RWPE2 (cell line): ENCODE measurements around the gene PCSK6.
A peak's percentile ranks its signal among the peaks of the same experiment; 100 is the strongest.

Experiments
- ATAC-seq: fragments of 200-7000 bp; cut with Tn5 transposase; 3 replicates; pipeline ENCODE4 v1.9.1; 2021; ENCODE audit warnings: low read depth
- DNase-seq: peaks from one replicate; pipeline ENCODE4 v3.0.0-alpha.2; 2020; ENCODE audit warnings: low spot score
- H3K27ac ChIP-seq: fragments of 450-650 bp; 2 replicates; pipeline ENCODE4 v1.5.1; 2017; ENCODE audit warnings: mild to moderate bottlenecking; ENCODE audit not compliant: poor library complexity, severe bottlenecking
- H3K27me3 ChIP-seq: fragments of 250-450 bp; sonication (Bioruptor Pico); 2 replicates; pipeline ENCODE4 v1.5.1; 2021; ENCODE audit warnings: mild to moderate bottlenecking, moderate library complexity; ENCODE audit not compliant: insufficient read depth, poor library complexity, severe bottlenecking
- H3K36me3 ChIP-seq: fragments of 250-450 bp; sonication (Bioruptor Pico); 2 replicates; pipeline ENCODE4 v1.5.1; 2020; ENCODE audit warnings: low read depth, mild to moderate bottlenecking, moderate library complexity
- H3K4me1 ChIP-seq: fragments of 250-450 bp; sonication (Bioruptor Pico); 2 replicates; pipeline ENCODE4 v1.5.1; 2021; ENCODE audit warnings: mild to moderate bottlenecking, moderate library complexity; ENCODE audit not compliant: insufficient read depth, poor library complexity, severe bottlenecking
- H3K4me3 ChIP-seq: fragments of 250-450 bp; sonication (Bioruptor Pico); 2 replicates; pipeline ENCODE4 v1.5.1; 2021; ENCODE audit warnings: mild to moderate bottlenecking, moderate library complexity; ENCODE audit not compliant: severe bottlenecking
- H3K9me3 ChIP-seq: fragments of 250-450 bp; sonication (Bioruptor Pico); 2 replicates; pipeline ENCODE4 v1.5.1; 2021; ENCODE audit warnings: mild to moderate bottlenecking, moderate library complexity; ENCODE audit not compliant: severe bottlenecking
- TF ChIP-seq, protein P1 (sequence below): fragments of 450-650 bp; IDR thresholded peaks from one replicate; pipeline ENCODE4 v1.5.1; 2017; ENCODE audit warnings: mild to moderate bottlenecking, moderate library complexity; ENCODE audit not compliant: poor library complexity, severe bottlenecking

PCSK6 gene

DNA sequence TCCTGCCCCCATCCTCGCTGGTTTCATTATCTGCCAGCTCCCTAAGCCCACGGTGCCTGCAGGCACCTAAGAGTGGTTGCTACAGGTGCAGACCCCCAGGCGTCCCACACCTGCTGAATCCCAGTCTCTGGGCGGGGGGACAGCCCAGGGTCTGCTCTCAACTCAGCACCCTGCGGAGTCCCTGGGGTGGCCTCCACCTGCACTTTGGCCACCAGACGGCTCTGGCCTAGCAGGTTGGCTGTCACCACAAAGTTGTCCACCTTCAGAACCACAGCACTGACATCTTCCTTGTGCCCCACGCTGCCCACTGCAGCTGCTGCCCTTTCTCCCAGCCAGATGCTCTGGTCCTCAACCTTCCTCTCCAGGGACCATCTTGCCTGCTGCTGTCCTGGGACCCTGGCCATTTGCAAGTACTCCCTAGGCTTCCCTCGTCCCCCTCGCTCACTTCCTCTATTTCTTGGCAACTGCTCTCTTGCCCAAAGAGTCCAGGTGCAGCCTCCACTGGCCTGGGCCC, 159.6 kb downstream of the PCSK6 start:
- no peaks in the 10 kb centered on the region for H3K9me3 ChIP-seq
- ATAC-seq (no peak), DNase-seq (peak; percentile 69)
- no peaks in the 10 kb centered on the region for H3K36me3 ChIP-seq
- no peaks in the 10 kb centered on the region for H3K27me3 ChIP-seq
- no peak overlapping the region for H3K27ac ChIP-seq
- no peak overlapping the region for H3K4me3 ChIP-seq
- no peaks in the 10 kb centered on the region for H3K4me1 ChIP-seq
- TF ChIP-seq, protein P1, sequence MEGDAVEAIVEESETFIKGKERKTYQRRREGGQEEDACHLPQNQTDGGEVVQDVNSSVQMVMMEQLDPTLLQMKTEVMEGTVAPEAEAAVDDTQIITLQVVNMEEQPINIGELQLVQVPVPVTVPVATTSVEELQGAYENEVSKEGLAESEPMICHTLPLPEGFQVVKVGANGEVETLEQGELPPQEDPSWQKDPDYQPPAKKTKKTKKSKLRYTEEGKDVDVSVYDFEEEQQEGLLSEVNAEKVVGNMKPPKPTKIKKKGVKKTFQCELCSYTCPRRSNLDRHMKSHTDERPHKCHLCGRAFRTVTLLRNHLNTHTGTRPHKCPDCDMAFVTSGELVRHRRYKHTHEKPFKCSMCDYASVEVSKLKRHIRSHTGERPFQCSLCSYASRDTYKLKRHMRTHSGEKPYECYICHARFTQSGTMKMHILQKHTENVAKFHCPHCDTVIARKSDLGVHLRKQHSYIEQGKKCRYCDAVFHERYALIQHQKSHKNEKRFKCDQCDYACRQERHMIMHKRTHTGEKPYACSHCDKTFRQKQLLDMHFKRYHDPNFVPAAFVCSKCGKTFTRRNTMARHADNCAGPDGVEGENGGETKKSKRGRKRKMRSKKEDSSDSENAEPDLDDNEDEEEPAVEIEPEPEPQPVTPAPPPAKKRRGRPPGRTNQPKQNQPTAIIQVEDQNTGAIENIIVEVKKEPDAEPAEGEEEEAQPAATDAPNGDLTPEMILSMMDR, result no peak

DNA sequence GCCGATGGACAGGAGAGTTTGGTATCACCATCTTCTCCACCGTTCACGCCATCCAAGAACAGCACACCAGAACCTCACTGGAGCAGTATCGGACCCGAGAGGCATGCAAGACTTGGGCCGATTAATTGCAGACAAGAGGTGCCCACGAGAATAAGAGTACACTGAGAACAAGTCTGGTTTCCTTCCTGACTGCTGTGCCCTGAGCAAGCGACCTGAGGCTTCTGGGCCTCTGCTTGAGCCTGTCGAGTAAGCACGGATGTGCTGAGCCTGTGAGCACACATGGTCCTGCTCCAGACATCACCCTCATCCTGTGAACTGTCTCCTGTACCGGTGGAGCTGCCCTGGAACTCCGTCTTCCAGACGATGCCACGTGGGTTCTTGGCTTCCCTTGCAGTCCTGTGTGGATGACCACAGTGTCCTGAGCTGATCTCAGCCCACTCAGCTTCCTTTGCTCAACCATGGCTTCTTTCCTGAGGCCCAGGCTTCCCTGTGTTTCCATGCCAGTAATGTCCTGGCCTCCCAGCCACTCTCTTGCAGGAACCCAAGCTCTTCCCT, 160.1 kb downstream of the PCSK6 start:
- TF ChIP-seq, protein P1, result no peak
- Histone ChIP-seq H3K9me3 (no peaks in the 10 kb centered on the region), H3K4me3 (no peak overlapping the region), H3K4me1 (no peaks in the 10 kb centered on the region), H3K27ac (no peak overlapping the region), H3K27me3 (no peaks in the 10 kb centered on the region), H3K36me3 (no peaks in the 10 kb centered on the region)
- ATAC-seq, result peak; percentile 6; the same call in 1 of the 3 replicates
- peak; percentile 51 for DNase-seq

DNA sequence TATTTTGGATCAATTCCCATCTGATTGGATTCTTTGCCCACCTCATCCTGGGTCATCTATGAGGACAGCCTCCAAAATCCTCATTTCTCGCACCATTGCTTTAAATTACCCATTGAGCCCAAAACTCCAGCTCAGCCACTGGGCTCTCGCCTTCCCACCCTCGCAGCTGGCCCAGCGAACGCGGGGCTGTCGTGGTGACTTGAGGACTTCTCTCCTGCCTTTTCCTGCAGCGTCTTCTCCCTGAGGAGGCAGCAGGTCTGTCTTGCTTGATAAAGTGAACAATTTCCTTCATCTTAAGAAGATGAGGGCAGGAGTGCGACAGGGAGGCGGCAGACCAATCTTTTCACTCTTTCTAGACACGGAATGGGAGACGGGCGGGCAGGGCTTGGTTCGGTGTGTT, 161.5 kb downstream of the PCSK6 start:
- TF ChIP-seq, protein P1, result no peak
- no peak overlapping the region for H3K27ac ChIP-seq
- H3K4me3 ChIP-seq, result no peak overlapping the region
- no peaks in the 10 kb centered on the region for H3K27me3 ChIP-seq
- no peaks in the 10 kb centered on the region for H3K36me3 ChIP-seq
- DNase-seq (peak; percentile 46), ATAC-seq (no peak)
- H3K9me3 ChIP-seq, result no peaks in the 10 kb centered on the region
- no peaks in the 10 kb centered on the region for H3K4me1 ChIP-seq

DNA sequence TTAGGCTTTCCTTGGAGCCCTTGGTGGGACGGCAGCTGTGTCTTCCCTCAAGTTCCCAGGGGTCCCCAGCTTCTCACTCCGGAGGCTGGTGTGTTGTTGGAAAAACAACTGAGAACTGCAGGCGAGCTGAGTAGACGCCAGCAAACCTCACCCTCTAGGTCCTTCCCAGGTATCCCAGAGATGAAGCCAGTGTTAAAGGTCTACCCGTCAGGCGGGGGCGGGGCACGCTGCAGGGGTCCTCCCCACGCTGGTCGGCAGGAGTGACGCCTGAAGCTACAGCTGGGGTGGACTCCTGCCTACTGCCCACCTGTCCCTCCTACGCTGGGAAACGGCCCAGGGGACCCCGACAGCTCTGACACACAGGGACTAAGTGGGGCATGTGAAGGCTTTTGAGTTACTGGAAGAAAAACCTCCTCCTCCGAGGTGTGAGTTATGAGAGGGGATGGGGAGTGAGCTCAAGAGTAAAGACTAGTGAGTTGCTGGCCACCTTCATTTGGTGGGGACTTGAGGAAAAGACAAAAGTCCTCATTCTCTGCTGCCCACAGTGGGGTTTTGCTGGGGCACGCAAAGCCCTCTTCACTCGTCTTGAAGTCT, 162.3 kb downstream of the PCSK6 start:
- no peaks in the 10 kb centered on the region for H3K36me3 ChIP-seq

More for the DNA sequence above, 162.3 kb downstream of the PCSK6 start:
- Histone ChIP-seq H3K27me3 (no peaks in the 10 kb centered on the region), H3K4me3 (no peak overlapping the region), H3K4me1 (no peaks in the 10 kb centered on the region), H3K27ac (no peak overlapping the region), H3K9me3 (no peaks in the 10 kb centered on the region)
- DNase-seq (peak; percentile 64), ATAC-seq (no peak)
- TF ChIP-seq, protein P1, result no peak
